DMS53 treated with DMSO at 0.1 percent for 48 hours (cell line): ENCODE measurements around the gene DLEU7.

ENCODE experiments used
- DNase-seq: peaks from one replicate; lab custom pipeline; 2025; ENCODE audit not compliant: unreplicated experiment; lab: John Stamatoyannopoulos, UW

The DLEU7 gene

DNA sequence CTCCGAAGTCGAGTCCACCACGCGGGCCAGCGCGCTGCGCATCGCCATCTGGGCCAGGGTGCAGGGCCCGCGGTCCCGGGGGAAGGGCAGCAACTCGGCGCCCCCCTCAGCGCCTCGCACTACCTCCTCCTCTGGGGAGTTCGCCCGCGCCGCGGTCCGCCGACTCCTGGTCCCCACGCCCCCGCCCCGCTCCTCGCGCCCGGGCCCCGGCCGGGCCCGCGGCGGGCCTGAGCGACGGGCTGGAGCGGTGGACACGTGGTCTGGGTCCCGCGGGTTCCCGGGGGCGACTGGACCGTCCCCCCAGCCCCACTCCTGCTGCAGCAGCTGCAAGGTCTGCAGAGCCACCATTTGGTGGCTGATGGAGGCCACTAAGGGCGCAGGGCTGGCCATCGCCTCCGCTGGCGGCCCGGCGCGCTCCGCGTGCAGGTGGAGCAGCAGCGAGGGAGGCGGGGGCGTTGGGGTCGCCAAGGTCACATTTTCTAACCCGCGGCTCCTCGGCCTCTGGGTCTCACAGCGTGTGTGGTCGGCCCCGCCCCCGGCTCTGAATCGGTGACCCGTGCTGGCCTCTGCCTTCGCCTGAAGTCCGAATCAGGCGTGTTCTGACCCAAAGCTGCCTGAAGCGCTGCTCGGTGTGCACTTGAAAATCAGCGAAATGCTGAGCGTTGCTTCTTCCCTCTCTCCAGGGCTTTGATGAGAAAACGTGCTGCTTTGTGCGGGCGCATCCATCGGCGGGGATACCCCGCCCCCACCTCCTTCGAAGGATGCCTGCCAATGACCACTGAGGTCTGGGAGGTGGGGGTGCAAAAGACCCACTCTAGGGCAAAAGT lies at the start of gene DLEU7:
DLEU7 (minus strand) TSS at position 436 of the 827 bp plus-strand sequence; CDS start at position 390, 46 bp downstream.
- no peak for DNase-seq

DNA sequence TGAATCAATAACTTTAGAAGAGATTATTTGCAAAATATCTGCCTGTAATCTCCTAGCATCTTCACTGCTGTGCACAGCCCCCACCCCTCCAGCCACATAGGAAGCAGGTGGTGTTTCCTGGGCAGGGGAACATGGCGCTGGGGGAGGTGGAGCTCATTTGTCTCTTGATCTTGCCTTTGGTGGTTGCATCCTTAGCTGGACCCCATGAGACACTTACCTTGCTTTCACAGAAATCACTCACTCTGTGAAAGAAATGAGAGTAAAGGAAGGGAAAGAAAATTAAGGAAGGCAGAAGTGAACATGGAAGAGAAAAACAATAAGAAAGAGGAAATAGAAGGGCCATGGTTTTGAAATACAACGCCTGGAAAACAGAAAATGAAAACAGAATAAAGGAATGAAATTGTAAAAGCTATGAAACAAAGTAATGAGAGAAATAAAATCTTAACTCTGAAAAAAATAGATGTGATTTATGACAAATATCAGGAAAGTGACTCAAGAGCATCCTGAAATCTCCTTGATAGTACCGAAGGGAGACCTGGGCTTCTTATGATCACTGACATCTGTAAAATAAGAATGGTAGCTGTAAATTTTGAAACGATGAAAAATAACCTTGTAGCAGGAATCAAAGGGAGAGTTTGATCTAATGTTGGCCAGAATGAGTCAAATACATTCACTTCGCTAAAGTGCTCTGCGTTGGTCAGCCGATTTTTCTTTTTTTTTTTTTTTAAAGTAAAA lies 48.9 kb upstream of the DLEU7 start:
- no peak for DNase-seq

DNA sequence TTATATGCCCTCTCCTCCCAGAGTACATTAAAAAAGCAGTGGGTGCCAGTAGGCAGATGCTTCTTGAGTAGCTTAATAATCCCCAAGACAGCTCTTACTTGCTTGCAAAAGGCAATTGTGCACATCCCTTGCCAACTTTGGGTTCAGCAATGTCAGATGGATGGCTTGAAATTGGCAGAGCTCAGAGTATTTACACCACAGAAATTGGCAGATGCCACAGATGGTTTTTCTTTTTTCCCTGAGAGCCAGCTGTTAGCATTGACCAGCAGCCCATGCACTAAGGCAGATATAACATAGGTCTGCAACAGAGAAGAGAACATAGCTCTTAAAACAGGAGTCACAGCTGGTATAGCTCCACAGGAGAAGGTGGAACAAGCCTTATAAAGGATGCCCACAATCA lies 47.7 kb upstream of the DLEU7 start:
- DNase-seq, result no peak

DNA sequence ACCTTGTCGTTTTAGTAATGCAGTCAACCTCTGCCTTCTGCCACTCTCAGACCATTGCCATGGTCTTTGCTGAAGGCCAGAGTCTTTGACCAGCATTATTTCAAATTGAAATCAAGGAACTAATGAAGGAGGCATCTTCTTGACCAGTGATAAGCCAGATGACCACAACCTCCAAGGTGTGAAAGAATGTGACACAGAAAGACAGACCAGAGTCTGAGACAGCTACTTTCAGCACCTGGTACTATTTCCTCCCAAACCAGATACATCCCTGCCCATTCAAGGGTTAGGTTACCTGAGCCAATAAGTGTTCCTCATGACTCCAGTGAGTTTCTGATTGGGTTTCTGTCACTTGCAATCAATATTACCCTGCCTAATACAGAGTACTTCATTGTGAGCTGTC lies 45.8 kb upstream of the DLEU7 start:
- no peak for DNase-seq

DNA sequence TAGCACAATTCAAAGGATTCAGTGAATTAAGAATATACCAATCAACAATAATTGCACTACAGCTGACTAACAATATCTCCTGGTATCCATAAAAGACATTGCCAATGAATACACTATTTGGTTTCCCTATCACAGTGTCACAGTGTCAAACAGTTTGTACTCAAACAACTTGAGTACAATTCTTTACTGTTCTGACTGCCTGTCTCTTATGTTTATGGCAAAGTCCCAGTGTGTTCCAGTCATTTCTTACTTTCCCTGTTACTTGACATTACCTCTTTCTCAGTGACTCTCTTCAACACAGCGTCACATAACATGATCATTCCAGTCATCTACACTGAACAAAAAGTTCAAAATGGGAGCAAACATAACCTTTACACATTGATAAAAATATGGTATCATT lies 44.9 kb upstream of the DLEU7 start:
- no peak for DNase-seq

DNA sequence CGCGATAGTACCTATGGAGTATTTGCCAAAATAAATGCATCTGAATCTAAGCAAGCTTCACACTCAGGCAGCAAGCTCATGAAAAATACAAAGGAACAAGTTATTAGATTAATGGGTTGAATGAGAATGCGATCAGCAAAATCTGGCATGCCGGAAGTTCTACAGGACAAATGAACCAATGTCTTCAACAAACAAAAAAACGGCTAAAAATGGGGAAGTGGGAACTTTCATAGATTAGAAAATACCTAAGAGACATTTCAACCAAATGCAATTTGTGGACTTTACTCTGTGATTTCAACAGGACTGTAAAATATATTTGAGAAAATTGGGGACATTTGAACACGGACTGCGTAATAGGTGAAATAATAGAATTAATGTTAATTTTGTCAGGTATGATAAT lies 43.7 kb upstream of the DLEU7 start:
- DNase-seq, result no peak

DNA sequence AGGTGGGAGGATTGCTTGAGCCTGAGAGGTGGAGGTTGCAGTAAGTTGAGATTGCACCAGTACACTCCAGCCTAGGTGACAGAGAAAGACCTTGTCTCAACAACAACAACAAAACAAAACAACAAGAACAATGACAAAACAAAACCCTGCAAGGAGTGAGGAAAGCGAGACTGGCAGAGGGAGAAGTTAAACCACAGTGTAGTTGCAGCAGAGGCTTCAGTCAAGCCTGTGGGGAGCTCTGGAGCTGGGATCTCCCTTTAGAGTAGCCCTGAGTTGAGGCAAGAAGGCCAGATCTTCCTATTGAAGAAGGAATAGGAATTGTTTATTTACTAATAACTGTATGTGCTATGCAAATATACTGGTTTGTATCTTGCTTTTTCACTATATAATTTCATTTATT lies 40.8 kb upstream of the DLEU7 start:
- DNase-seq, result no peak

DNA sequence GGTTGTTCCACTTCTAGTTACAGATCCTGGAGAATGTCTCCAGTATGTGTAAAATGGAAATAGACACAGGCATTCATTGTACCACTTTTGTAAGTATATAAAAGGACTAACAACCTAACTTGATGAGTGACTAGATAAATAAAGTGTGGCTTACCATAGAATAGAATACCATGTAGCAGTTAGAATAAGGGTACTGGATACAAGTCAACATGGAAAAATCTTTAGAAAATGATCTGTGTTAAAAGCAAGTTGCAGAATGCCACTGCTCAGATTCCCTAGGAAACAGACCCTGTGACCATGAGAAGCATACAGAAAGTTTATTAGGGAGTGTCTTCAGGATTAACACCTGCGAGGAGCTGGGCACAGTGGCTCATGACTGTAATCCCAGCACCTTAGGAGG lies 40.2 kb upstream of the DLEU7 start:
- no peak for DNase-seq

DNA sequence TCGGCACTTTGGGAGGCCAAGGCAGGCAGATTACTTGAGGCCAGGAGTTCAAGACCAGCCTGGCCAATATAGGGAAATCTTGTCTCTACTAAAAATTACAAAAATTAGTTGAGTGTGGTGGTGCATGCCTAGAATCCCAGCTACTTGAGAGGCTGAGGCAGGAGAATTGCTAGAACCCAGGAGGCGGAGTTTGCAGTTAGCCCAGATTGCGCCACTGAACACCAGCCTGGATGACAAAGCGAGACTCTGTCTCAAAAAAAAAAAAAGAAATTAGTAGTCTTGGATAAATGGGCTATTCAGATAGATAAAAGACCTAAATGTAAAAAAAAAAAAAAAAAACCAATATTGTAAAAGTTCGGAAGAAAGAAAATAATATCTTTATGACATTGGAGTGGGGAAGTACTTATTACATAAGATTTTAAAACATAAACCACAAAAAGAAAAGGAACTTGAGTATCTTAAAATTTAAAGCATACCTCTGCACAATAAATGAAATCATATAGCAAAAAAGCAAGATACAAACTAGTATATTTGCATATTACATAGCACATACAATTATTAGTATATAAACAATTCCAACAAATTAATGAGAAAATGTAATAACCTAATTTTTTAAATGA lies 39.4 kb upstream of the DLEU7 start:
- no peak for DNase-seq

DNA sequence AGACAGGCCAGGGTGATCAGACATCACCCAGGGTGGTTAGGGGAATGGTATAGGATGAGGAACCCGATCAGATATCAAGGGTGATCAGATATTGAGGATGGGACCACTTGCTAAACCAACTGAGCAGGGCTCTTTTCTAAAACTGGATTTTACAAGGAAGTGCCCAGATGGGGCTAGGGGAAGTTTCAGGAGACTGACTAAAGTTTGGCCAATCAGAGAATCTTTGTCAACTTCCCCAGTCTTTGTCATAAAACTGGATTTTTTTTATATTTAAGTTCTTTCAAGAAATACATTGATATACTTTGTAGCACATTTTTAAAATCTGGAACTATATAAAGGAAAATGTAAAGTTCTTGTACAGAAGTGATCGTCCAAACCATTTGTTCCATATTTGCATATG lies 30.5 kb upstream of the DLEU7 start:
- DNase-seq, result no peak

DNA sequence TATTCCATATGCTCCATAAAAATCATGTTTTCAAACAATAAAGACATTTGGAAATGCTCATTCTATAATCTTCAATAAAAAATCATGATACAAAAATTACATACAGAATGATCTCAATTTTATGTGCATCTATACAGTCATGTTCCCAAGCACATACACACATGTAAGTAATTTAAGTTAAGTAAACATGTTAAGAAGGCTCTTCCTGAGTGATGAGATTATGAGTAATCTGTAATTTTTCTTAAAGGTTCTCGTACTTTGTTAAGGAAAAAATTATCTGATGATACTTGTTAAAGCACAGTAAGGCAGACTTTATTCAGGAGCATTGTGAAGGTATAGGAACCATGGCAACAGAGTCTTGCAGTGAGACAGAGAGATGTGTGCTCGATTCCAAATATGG lies 30.0 kb upstream of the DLEU7 start:
- no peak for DNase-seq

DNA sequence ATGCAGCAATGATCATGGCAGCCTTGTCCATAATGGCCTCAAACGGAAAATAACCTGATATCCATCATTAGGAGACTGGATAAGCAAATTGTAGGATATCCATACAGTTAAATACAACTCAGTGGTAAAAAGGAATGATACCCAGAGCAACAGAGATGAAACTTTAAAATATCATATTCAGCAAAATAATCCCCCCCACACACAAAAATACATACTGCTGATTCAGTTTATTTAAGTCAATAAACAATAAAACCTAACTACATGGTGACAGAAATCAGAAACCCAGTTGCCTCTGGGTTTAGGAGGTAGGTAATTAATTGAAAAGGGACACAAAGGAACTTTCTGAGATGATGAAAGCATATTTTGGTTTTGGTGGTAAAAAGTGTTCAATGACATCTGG lies 27.9 kb upstream of the DLEU7 start:
- DNase-seq, result no peak

DNA sequence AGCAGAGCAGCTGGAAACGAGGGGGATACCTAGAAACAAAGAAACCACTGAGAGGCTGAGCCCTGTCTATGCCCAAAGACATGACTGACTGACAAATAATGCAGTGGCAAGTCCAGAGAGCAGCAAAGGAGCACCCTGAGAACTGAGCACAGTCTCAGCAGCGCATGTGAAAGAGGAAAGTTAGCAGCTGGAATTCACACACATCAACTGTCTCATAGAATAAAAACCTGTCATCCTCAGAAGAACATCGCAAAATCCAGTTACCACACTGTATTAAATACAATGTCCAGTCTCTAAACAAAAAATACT lies 24.1 kb upstream of the DLEU7 start:
- DNase-seq, result no peak

DNA sequence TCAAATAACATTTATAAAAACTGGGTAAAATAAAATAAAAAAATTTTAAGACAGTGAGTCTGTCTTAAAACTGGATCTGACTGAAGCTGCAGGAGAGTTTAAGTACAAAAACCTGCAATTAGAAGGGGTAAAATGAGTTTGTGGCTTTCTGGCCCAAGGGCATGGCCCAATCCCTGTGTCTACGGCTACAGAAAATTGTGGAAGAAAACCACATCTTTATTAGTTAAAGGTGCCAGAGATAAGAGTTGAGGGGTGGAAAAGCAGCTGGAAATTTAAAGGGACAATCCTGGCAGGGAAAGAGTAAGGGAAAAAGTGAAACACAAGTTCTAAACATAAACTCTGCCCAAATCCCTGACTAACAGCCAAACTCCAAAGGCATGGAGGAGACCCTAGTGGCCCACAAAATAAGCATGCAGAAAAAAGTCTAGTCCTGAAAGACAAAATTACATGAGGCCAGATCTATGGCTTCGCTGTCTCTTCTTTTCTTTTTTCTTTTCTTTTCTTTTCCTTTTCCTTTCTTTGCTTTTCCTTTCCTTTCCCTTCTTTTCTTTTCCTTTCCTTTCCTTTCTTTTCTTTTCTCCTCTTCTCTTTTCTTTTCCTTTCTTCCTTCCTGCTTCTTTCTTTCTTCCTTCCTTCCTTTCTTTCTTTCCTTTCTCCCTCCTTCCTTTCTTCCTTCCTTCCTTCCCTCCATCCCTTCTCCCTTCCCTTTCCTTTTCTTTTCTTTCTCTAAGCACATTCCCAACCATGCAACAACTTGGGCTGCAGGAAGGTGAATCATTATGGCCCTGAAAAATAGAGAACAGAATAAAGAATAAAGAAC lies 23.5 kb upstream of the DLEU7 start:
- DNase-seq, result no peak

DNA sequence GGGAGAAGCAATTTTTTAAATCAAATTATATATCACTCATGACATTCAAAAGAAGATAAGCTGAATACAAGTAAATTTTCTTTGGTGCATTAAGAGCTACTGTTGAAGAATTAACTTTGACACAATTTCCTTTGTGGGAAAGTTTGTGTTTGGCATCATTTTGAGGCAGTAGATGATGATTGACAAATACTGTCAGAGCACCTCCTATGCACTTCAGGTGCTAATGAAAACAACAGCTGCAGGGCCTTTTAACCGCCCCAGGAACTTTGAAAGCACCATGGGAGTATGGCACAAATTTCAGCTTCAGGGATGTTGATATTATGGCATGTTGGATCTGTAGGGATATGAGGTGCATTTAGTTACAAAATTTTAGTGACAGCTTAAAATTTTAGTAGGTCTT lies 21.0 kb upstream of the DLEU7 start:
- DNase-seq, result no peak

DNA sequence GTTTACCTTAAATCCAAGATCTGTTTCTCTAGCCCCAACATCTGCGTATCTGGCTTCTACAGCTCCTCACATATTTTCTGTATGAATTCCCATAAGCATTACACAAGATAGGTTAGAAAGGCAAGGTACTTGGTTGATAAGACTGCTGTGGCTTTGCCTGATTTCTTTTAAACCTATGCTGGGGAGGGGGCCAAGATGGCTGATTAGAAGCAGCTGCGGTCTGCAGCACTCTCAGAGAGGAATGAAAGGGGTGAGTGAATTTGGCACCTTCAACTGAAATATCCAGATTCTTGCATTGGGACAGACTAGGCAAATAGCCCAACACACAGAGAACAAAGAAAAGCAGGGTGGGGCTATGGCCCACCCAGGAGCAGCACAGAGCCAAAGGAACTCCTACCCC lies 12.2 kb upstream of the DLEU7 start:
- no peak for DNase-seq

DNA sequence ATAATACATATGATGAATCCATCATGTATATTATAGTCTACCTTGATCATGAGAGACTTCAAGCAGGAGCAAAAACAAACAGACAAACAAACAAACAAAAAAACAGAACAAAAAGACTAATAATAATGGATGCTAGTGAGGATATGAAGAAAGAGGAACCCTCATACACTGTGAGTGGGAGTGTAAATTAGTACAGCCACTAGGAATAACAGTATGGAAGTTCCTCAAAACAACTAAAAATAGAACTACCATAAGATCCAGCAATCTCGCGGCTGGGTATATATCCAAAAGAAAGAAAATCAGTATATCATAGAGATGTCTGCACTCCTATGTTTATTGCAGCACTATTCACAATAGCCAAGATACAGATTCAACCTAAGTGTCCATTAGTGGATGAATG lies 7.0 kb upstream of the DLEU7 start:
- DNase-seq, result no peak

DNA sequence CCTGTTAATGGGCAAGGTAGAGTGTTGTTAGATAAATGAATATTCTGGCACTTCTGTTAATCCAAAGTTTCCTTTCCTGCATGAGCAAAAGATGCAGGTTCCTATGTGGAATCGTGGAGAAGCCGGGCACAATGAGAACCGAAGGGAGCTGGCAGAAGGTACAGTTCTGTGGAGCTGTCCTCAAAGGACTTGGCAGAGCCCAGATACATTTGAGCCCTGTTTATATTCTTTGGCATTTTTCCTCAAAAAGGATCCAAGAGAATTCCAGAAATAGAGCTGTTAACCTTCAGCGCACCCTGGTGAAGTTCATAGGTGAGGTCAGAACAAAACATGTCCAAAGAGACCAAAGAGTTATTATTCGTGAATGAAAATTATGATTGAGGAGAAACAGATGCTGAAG lies 4.0 kb upstream of the DLEU7 start:
- DNase-seq, result no peak

DNA sequence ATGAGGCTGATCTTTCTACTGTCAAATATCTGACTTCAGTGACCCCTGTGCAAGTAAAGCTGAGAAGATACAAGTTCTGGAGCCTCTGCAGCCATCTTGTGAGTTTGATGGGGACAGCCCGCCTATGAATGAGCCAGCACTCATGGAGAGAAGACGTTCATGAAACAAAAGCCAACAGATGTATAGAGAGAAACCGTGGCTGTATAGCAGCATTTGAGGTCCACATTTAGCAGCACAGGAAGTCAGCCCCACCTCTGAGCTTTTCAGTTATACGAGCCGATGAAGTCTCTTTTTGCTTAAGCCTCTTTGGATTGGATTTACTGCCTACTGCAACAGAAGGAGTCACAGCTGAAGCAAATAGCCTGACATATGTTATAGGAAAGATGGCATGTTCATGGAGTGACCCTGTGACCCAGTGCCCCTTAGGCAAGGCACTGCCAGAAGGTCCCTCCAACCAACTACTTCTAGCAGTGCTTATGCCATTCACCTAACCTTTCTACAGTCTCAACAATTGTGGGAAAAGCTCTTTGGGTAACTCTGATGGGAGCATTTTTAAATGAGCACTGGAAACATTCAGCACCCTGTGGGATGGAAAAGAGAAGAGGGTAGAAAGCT lies 3.5 kb upstream of the DLEU7 start:
- no peak for DNase-seq

DNA sequence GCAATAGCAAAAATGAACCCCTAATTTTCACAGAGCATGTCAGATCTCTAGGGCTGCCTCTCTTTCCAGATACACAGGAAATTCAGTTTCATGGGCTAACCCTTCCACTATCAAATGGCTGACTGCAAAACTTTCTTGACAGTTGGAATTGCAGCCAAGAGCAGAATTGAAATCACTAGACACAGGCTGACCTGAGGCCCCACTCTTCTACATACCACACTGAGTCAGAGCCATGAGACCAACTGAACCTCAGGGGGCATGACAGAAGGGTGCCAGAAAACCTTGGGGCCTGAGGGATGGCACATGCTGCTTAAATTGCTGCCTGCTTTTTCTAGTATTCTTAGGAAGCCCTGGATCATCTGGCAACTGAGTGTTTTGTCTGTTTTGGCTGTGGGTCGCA lies 1.7 kb upstream of the DLEU7 start:
- no peak for DNase-seq
